HepG2 (cell line): ENCODE results near the gene TMEM225B. TPM values are rescaled to one million over a fixed set of nuclear protein-coding genes. Genes with fewer than 3 reads are reported as not detected.

Experiments
- ARNT2 ChIP-seq: sonication (generic); formaldehyde crosslinking; IDR thresholded peaks from 2 replicates; pipeline ENCODE4 v1.8.0; 2022; ENCODE audit warnings: mild to moderate bottlenecking, low read depth, missing genetic modification reagents, moderate library complexity
- ASH2L ChIP-seq: fragments of 300-600, 200-600 bp; sonication (generic); IDR thresholded peaks from 2 replicates; pipeline ENCODE4 v1.7.0; 2017; ENCODE audit warnings: low read depth, mild to moderate bottlenecking, moderate library complexity, mixed read lengths, low read length; ENCODE audit not compliant: insufficient read length
- ATF6 ChIP-seq: sonication (generic); formaldehyde crosslinking; conservative IDR thresholded peaks from 2 replicates; pipeline ENCODE4 v1.4.0; 2020; ENCODE audit warnings: missing genetic modification reagents
- DBP ChIP-seq: sonication (generic); formaldehyde crosslinking; IDR thresholded peaks from 2 replicates; pipeline ENCODE4 v1.4.0; 2020; ENCODE audit warnings: missing genetic modification reagents; ENCODE audit errors: not compliant biosample characterization
- FOXK1 ChIP-seq: sonication (generic); formaldehyde crosslinking; IDR thresholded peaks from 2 replicates; pipeline ENCODE4 v1.4.0; 2020; ENCODE audit warnings: low read depth, missing genetic modification reagents, borderline replicate concordance
- HNRNPUL1 ChIP-seq: fragments of 200-400 bp; formaldehyde crosslinking; IDR thresholded peaks from 2 replicates; pipeline ENCODE4 v1.6.1; 2017; ENCODE audit warnings: low read depth, mild to moderate bottlenecking, low read length, moderate library complexity
- KDM6A ChIP-seq: IDR thresholded peaks from 2 replicates; pipeline ENCODE4 v1.6.1; 2016; ENCODE audit warnings: low read depth
- NR2C2 ChIP-seq: sonication (generic); formaldehyde crosslinking; IDR thresholded peaks from 2 replicates; pipeline ENCODE4 v1.4.0; 2020; ENCODE audit warnings: missing genetic modification reagents, mild to moderate bottlenecking, moderate library complexity, borderline replicate concordance
- RFX1 ChIP-seq: fragments of 450-650 bp; IDR thresholded peaks from 2 replicates; pipeline ENCODE4 v1.6.1; 2017
- SRSF4 ChIP-seq: fragments of 200-400 bp; formaldehyde crosslinking; IDR thresholded peaks from one replicate; pipeline ENCODE4 v1.6.1; 2018; ENCODE audit warnings: mild to moderate bottlenecking, low read depth, low read length, moderate library complexity; ENCODE audit not compliant: poor library complexity, severe bottlenecking
- TOPORS ChIP-seq: sonication (generic); formaldehyde crosslinking; IDR thresholded peaks from 2 replicates; pipeline ENCODE4 v1.8.0; 2023; ENCODE audit warnings: mild to moderate bottlenecking, missing genetic modification reagents
- TRIM24 ChIP-seq: sonication (generic); formaldehyde crosslinking; IDR thresholded peaks from 2 replicates; pipeline ENCODE4 v1.8.0; 2022; ENCODE audit warnings: mild to moderate bottlenecking, missing genetic modification reagents
- ZNF232 ChIP-seq: sonication (generic); formaldehyde crosslinking; IDR thresholded peaks from 2 replicates; pipeline ENCODE4 v1.4.0; 2020; ENCODE audit warnings: missing genetic modification reagents, borderline replicate concordance
- ZNF281 ChIP-seq: sonication (generic); formaldehyde crosslinking; IDR thresholded peaks from 2 replicates; pipeline ENCODE4 v1.4.0; 2020; ENCODE audit warnings: missing genetic modification reagents, borderline replicate concordance
- polyA plus RNA-seq, 8 experiments: library from polyadenylated mRNA; depleted of rRNA in 3 of 8; stranded (reverse) in 7 of 8; unstranded in 1 of 8; fragments of >200 nt; fragmentation: Illumina TruSeq in 4 of 8; extraction: Trizol in 4 of 8; gene quantifications; 2 replicates each; pipeline versions ENCODE4 v1.2.1 to v1.2.3, GENCODE V29; 2011 to 2016; ENCODE audit warnings: low read depth in 4 of 8, missing spikeins in 1 of 8, mixed read lengths in 1 of 8; ENCODE audit not compliant: insufficient read depth in 1 of 8
- total RNA-seq, 5 experiments: library from RNA; depleted of rRNA; stranded (reverse); fragments of >200 nt; fragmentation: Illumina TruSeq; extraction: Trizol; gene quantifications; 2 replicates each; pipeline ENCODE4 v1.2.3, GENCODE V29; 2016; ENCODE audit warnings: low read depth in 1 of 5
- TF ChIP-seq, protein P1 (sequence below): sonication (generic); formaldehyde crosslinking; IDR thresholded peaks from 2 replicates; pipeline ENCODE4 v1.5.0; 2020; ENCODE audit warnings: mild to moderate bottlenecking, missing genetic modification reagents

TMEM225B gene
- total and polyA plus RNA-seq, 2 of the 13 experiments (the other 11 are each of a cell fraction or from before 2014, with no cell fraction given), result 0.78 to 0.95 TPM

DNA sequence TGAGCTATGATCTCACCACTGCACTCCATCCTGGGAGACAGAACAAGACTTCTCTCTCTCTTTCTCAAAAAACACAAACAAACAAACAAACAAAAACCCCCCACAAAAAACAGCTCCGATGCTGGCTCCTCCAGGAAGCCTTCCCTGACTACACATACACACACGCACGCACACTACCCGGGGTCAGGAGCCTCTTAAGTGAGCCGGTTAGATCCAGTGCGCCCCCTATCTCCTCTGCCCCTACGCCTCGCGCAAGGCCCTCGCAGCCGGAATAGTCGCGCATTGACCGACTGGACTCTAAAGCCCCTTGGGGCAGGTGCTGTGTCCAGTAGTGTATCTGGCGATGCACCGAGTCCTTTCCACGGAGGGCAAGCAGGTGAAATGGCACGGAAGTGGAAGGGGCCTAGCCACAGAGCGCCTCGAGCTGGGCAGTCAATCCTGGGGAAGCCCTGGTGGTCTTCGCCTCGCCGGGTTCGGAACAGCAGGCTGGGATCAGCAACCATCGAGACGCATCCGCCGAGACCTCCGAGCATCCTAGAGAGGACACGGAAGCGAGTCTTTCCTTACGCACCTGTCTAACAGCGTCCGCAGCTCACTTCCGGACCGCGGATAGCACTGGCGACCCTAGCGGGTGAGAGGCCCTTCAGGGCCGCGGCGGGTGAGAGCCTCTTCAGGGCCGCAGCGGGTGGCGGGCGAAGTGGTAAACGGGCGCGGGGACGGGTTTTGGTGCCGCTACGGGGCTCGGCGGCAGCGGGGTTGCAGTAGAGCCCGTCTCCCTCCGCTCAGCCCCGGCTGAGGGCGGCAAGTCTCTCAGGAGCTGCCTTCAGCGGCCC, 18.5 kb downstream of the TMEM225B start, which contains the start of gene ZSCAN25 (continued):
- TF ChIP-seq ARNT2, result peak; percentile 69
- no peak for TF ChIP-seq TRIM24 (CRISPR knock-in tag)
- peak; percentile 89 for TF ChIP-seq NR2C2
- no peak for TF ChIP-seq HNRNPUL1
- no peak for TF ChIP-seq SRSF4
- TF ChIP-seq TOPORS (CRISPR knock-in tag), result peak; percentile 46
- TF ChIP-seq FOXK1 (CRISPR knock-in tag), result peak; percentile 84; the same call in 1 of the 2 replicates
- TF ChIP-seq DBP (CRISPR knock-in tag), result peak; percentile 89
- TF ChIP-seq KDM6A (CRISPR knock-in tag), result peak; percentile 36; the same call in 1 of the 2 replicates
- TF ChIP-seq, protein P1, sequence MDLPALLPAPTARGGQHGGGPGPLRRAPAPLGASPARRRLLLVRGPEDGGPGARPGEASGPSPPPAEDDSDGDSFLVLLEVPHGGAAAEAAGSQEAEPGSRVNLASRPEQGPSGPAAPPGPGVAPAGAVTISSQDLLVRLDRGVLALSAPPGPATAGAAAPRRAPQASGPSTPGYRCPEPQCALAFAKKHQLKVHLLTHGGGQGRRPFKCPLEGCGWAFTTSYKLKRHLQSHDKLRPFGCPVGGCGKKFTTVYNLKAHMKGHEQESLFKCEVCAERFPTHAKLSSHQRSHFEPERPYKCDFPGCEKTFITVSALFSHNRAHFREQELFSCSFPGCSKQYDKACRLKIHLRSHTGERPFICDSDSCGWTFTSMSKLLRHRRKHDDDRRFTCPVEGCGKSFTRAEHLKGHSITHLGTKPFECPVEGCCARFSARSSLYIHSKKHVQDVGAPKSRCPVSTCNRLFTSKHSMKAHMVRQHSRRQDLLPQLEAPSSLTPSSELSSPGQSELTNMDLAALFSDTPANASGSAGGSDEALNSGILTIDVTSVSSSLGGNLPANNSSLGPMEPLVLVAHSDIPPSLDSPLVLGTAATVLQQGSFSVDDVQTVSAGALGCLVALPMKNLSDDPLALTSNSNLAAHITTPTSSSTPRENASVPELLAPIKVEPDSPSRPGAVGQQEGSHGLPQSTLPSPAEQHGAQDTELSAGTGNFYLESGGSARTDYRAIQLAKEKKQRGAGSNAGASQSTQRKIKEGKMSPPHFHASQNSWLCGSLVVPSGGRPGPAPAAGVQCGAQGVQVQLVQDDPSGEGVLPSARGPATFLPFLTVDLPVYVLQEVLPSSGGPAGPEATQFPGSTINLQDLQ (CRISPR knock-in tag), result no peak
- TF ChIP-seq ZNF281 (CRISPR knock-in tag), result peak; percentile 8; the same call in 1 of the 2 replicates
- TF ChIP-seq ZNF232 (CRISPR knock-in tag), result no peak
- TF ChIP-seq ATF6 (CRISPR knock-in tag), result 0 out of 2 replicates have a peak, but pooled peaks have one; percentile 41
- peak; percentile 93 for TF ChIP-seq ASH2L
- no peak for TF ChIP-seq RFX1
